ENCODE data around the gene CCDC112.

The CCDC112 gene

DNA sequence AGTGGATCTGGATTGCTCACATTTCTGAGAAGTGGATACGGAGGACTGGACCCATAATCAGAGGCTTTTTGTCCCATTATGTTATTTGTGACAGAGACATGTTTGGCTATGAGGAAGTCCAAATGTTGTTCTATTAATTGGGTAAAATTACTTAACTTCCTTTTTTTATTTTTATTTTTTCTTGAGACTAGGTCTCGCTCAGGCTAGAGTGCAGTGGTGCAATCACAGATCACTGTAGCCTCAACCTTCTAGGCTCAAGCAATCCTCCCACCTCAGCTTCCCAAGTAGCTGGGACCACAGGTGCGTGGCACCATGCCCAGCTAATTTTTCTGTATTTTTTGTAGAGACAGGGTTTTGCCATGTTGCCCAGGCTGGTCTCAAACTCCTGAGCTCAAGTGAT is 21.9 kb downstream of the CCDC112 start:
- Histone ChIP-seq H3K9me3 (ENCODE audit: insufficient read depth, low read length, severe bottlenecking) (no peaks in the 10 kb centered on the region), H4K20me1 (ENCODE audit: insufficient read depth, low read length) (no peaks in the 10 kb centered on the region), H3K4me2 (ENCODE audit: insufficient read depth, low read length) (no peak overlapping the region), H2AFZ (ENCODE audit: low read depth, low read length) (no peak overlapping the region), H3K9ac (ENCODE audit: low read depth, low read length) (no peak overlapping the region), H3K36me3 (ENCODE audit: insufficient read depth, low read length) (no peaks in the 10 kb centered on the region), H3K27ac (ENCODE audit: low read length) (no peak overlapping the region), H3K4me1 (ENCODE audit: insufficient read depth, low read length) (no peaks in the 10 kb centered on the region), H3K27me3 (ENCODE audit: insufficient read depth, low read length, poor library complexity) (peaks cover 18% of the 10 kb centered on the region), H3K4me3 (ENCODE audit: low read depth in 1 of 2, low read length in 2 of 2) (no peak overlapping the region), H3K79me2 (ENCODE audit: insufficient read depth, low read length) (no peaks in the 10 kb centered on the region)
- no peak for DNase-seq
- TF ChIP-seq EZH2 (IDR thresholded peaks at IDR 0.05; ENCODE audit: borderline replicate concordance, low read depth, low read length, severe bottlenecking) (no peak), CTCF (IDR thresholded peaks at IDR 0.05; ENCODE audit: borderline replicate concordance, extremely low read depth, low read length, poor library complexity, severe bottlenecking) (no peak)
- no peak for ATAC-seq (ENCODE audit: insufficient read depth, low read depth)

DNA sequence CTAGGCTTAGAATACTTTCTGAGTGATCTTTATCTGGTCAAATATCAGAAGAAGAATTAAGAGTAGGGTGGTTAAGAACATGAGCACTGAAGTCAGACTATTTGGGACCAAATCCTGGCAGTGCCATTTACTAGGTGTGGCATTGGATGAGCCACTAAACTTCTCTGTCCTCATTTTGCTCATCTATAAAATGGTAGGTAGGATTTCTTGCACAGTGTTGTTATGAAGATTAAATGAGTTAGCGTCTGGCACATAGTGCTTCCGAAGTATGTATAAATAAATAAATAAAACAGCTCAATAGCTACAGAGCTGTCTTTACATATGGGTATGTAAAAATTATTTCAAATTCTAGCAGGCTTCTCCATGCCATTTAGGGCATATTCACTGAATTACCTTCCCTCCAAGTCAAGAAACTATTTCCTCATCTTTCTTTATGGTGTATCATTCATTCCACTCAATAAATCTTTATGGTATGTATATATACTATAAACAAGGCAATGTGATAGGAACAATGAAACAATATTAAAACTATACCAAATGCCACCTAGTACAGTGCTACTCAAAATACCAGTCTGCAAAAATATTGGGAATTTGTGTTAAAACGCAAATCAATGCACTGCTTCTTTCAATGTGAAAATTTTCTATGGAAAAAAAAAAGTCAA is 24.0 kb downstream of the CCDC112 start:
- H3K27me3 ChIP-seq (ENCODE audit: insufficient read depth, low read length, poor library complexity) = peaks cover 18% of the 10 kb centered on the region
- H2AFZ ChIP-seq (ENCODE audit: low read depth, low read length) = no peak overlapping the region
- H3K9me3 ChIP-seq (ENCODE audit: insufficient read depth, low read length, severe bottlenecking) = no peaks in the 10 kb centered on the region
- H3K4me3 ChIP-seq (ENCODE audit: low read depth in 1 of 2, low read length in 2 of 2) = no peak overlapping the region
- no peak overlapping the region for H3K27ac ChIP-seq (ENCODE audit: low read length)
- TF ChIP-seq CTCF (IDR thresholded peaks at IDR 0.05; ENCODE audit: borderline replicate concordance, extremely low read depth, low read length, poor library complexity, severe bottlenecking) = no peak
- TF ChIP-seq EZH2 (IDR thresholded peaks at IDR 0.05; ENCODE audit: borderline replicate concordance, low read depth, low read length, severe bottlenecking) = no peak
- H3K79me2 ChIP-seq (ENCODE audit: insufficient read depth, low read length) = no peaks in the 10 kb centered on the region
- H3K4me1 ChIP-seq (ENCODE audit: insufficient read depth, low read length) = no peaks in the 10 kb centered on the region
- no peak overlapping the region for H3K9ac ChIP-seq (ENCODE audit: low read depth, low read length)
- no peaks in the 10 kb centered on the region for H4K20me1 ChIP-seq (ENCODE audit: insufficient read depth, low read length)
- DNase-seq (no peak), ATAC-seq (ENCODE audit: insufficient read depth, low read depth) (no peak)
- no peak overlapping the region for H3K4me2 ChIP-seq (ENCODE audit: insufficient read depth, low read length)
- H3K36me3 ChIP-seq (ENCODE audit: insufficient read depth, low read length) = no peaks in the 10 kb centered on the region

- ATAC-seq (ENCODE audit: insufficient read depth, low read depth) = no peak
- DNase-seq = no peak
- Histone ChIP-seq H3K9ac (ENCODE audit: low read depth, low read length) (no peak overlapping the region), H3K36me3 (ENCODE audit: insufficient read depth, low read length) (no peaks in the 10 kb centered on the region), H3K4me2 (ENCODE audit: insufficient read depth, low read length) (no peak overlapping the region), H3K27ac (ENCODE audit: low read length) (no peak overlapping the region), H3K4me3 (ENCODE audit: low read depth in 1 of 2, low read length in 2 of 2) (no peak overlapping the region), H4K20me1 (ENCODE audit: insufficient read depth, low read length) (no peaks in the 10 kb centered on the region), H3K9me3 (ENCODE audit: insufficient read depth, low read length, severe bottlenecking) (no peaks in the 10 kb centered on the region), H3K27me3 (ENCODE audit: insufficient read depth, low read length, poor library complexity) (peaks cover 18% of the 10 kb centered on the region), H3K79me2 (ENCODE audit: insufficient read depth, low read length) (no peaks in the 10 kb centered on the region), H3K4me1 (ENCODE audit: insufficient read depth, low read length) (no peaks in the 10 kb centered on the region), H2AFZ (ENCODE audit: low read depth, low read length) (no peak overlapping the region)
- TF ChIP-seq CTCF (IDR thresholded peaks at IDR 0.05; ENCODE audit: borderline replicate concordance, extremely low read depth, low read length, poor library complexity, severe bottlenecking) (no peak), EZH2 (IDR thresholded peaks at IDR 0.05; ENCODE audit: borderline replicate concordance, low read depth, low read length, severe bottlenecking) (no peak)
Measured at GRCh38 chr5:115271295-115272050, 25.0 kb downstream of the CCDC112 start.

All from DND-41 (cell line).